Body of pancreas (tissue), 4 donors: ENCODE data around the gene SH3BP4. TPM values are rescaled to one million over a fixed set of nuclear protein-coding genes. Genes with fewer than 3 reads are reported as not detected.
A peak's percentile ranks its signal among the peaks of the same experiment; 100 is the strongest.

ENCODE experiments used
- ATAC-seq: fragments of 150-250 bp; one replicate; pipeline ENCODE4 v1.9.1; 2016
- DNase-seq, 4 donors: peaks; one replicate each; pipeline ENCODE4 v3.0.0-alpha.2; 2019
- H3K27ac ChIP-seq, 4 donors: fragments of 200-600 bp; sonication (generic); 1 replicate in 3 of 4; 2 replicates in 1 of 4; pipeline versions ENCODE4 v1.5.1 to v1.6.1; 2016 to 2019; ENCODE audit warnings: mild to moderate bottlenecking in 1 of 4, mixed read lengths in 1 of 4, moderate library complexity in 1 of 4
- H3K27me3 ChIP-seq, 2 donors: fragments of 200-600 bp; sonication (generic); one replicate each; pipeline ENCODE4 v1.6.0; 2016; ENCODE audit warnings: mild to moderate bottlenecking in 1 of 2
- H3K36me3 ChIP-seq, 2 donors: fragments of 200-600 bp; sonication (generic); replicated peaks in 1 of 2; 2 replicates each; pipeline ENCODE4 v1.5.1; 2016; ENCODE audit warnings: low read depth in 2 of 2; ENCODE audit not compliant: insufficient read depth in 1 of 2
- H3K4me1 ChIP-seq: fragments of 200-600 bp; sonication (generic); one replicate; pipeline ENCODE4 v1.6.0; 2016
- H3K4me3 ChIP-seq, 2 donors: fragments of 200-600 bp; sonication (generic); 1 replicate in 1 of 2; 2 replicates in 1 of 2; pipeline ENCODE4 v1.5.1; 2016 to 2019
- H3K9me3 ChIP-seq, 3 donors: fragments of 200-600 bp; sonication (generic); 1 replicate in 2 of 3; 2 replicates in 1 of 3; pipeline ENCODE4 v1.5.1; 2016
- POLR2A ChIP-seq, 3 donors: fragments of 450-650 bp; IDR thresholded peaks; one replicate each; pipeline ENCODE4 v1.6.1; 2016; ENCODE audit warnings: antibody characterized with exemption in 3 of 3, mild to moderate bottlenecking in 2 of 3
- WGBS, 2 donors: methylation state at CpG; one replicate each; pipeline ENCODE4 v1.1.5; 2017; 5-methylcytosine and 5-hydroxymethylcytosine counted together
- intact Hi-C: fragments of 100-400 bp; cut with DNase I; formaldehyde crosslinking; loops from one replicate; pipeline ENCODE4 v1.15.1; 2023
- total RNA-seq, 2 donors: library from RNA; depleted of rRNA; stranded (reverse); fragments of >200 nt; gene quantifications; one replicate each; pipeline ENCODE4 v1.1.0, GENCODE V29; 2016
- TF ChIP-seq, protein P1 (sequence below), 7 experiments: fragments of 450-650 bp in 4 of 7; fragments of 200-600 bp in 3 of 7; sonication (generic) in 3 of 7; IDR thresholded peaks; one replicate each; pipeline ENCODE4 v1.5.1; 2016 to 2019; ENCODE audit warnings: antibody characterized with exemption in 7 of 7

The SH3BP4 gene
- total RNA-seq, 2 donors from 2014 or later = 62.6 to 71.9 TPM

DNA sequence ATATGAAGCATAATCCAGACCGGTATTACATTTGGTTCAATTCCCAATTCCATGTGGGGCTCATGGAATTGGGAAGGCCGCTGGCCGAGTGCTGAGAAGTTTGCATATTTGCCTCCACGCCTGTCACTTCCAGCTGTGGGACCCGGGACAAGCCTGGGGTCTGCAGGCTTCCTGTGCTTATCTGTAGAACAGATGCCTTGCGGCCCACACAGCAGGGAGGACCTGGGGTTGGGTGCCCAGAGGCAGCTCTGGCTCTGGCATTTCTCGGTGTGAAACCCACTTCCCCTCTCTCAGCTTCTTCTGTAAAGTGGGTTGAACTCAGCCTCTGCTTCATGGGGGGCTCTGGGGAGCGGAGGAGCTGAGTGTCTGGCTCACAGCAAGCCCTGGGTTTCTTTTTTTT lies 97.9 kb downstream of the SH3BP4 start:
- peak overlapping the region; percentile 96 to 99 (median 96) for H3K27ac ChIP-seq
- DNase-seq = peak; percentile 55 to 81 (median 74)
- peaks cover 0 to 5% of the 10 kb centered on the region in 2 donors for H3K36me3 ChIP-seq
- H3K4me3 ChIP-seq = no peak overlapping the region
- no peaks in the 10 kb centered on the region for H3K9me3 ChIP-seq
- WGBS, 2 donors = 26 to 27% methylated on average over 8 of the region's 8 CpGs
- TF ChIP-seq POLR2A (IDR thresholded peaks at IDR 0.05) = no peak
- TF ChIP-seq, protein P1, sequence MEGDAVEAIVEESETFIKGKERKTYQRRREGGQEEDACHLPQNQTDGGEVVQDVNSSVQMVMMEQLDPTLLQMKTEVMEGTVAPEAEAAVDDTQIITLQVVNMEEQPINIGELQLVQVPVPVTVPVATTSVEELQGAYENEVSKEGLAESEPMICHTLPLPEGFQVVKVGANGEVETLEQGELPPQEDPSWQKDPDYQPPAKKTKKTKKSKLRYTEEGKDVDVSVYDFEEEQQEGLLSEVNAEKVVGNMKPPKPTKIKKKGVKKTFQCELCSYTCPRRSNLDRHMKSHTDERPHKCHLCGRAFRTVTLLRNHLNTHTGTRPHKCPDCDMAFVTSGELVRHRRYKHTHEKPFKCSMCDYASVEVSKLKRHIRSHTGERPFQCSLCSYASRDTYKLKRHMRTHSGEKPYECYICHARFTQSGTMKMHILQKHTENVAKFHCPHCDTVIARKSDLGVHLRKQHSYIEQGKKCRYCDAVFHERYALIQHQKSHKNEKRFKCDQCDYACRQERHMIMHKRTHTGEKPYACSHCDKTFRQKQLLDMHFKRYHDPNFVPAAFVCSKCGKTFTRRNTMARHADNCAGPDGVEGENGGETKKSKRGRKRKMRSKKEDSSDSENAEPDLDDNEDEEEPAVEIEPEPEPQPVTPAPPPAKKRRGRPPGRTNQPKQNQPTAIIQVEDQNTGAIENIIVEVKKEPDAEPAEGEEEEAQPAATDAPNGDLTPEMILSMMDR (IDR thresholded peaks at IDR 0.05) = no peak
- H3K27me3 ChIP-seq = no peaks in the 10 kb centered on the region
- H3K4me1 ChIP-seq = peaks cover 90% of the 10 kb centered on the region
- ATAC-seq = no peak
- intact Hi-C loops = no loop called here

DNA sequence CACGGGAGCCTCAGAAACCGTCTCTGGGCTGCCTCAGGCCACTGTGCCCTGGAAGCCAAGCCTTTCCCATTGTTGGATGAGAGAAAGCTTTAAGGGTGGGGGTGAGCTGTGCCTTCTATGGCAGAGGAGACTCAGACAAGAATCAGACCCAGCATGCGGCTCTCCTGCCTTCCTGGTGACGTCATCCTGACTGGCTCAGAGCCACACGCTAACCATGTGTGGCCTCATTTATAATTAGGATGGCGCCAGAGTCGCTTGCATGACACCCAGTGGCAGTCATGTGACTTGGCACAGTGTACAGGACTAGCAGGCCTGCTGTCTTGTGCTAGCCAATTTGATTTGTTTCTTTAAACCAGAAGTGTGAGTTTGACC lies 99.1 kb downstream of the SH3BP4 start:
- WGBS, 2 donors = 0 to 2% methylated on average over 2 to 7 of the region's 7 CpGs
- DNase-seq = peak; percentile 97 to 100 (median 99)
- peak; percentile 73 for ATAC-seq
- TF ChIP-seq, protein P1 (IDR thresholded peaks at IDR 0.05) = peak in 5 of 7 experiments; percentile 8 to 44 (median 40)
- TF ChIP-seq POLR2A (IDR thresholded peaks at IDR 0.05) = peak in 2 of 3 donors; percentile 55 to 68
- H3K4me1 ChIP-seq = peaks cover 82% of the 10 kb centered on the region
- peak overlapping the region; percentile 96 to 99 (median 96) for H3K27ac ChIP-seq
- H3K36me3 ChIP-seq = peaks cover 0 to 7% of the 10 kb centered on the region in 2 donors
- H3K9me3 ChIP-seq = no peaks in the 10 kb centered on the region
- H3K4me3 ChIP-seq = no peak overlapping the region
- no peaks in the 10 kb centered on the region for H3K27me3 ChIP-seq
- intact Hi-C loops = no loop called here

DNA sequence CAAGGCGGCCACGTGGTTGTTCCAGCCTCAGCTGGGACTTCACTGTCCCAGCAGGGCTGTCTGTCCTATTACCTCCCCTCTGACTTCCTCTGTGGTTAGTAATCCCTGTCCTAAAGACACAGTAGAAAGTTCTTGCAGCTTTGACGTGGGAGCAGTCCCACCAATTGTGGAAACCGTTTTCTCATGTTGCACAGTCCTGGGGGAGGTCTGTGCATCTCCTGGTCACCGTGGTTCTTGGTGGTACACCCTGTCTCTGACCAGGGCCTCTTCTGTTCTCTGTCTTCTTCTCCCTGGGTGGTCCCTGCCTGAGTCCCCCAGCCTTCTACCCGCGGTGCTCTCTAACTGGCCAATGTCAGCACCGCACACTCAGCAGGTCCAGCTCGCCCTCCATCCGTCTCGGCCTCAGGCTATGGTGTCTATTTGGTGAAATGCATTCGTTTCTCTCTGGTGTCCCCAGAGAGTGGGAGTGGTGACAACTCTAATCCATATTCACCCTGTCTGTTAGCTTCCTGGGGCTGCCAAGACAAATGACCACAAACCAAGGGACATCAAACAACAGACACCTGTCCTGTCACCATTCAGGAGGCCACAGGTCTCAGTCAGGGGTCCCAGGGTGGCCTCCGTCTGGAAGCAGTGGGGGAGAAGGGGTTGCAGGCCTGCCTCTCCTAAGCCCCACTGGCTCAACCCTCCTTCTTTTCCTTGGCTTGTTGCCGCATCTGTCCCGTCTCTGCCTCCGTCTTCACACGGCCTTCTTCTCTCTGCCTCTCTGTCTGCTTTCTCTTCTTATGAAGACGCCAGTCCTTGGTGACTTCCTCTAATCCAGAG lies 99.8 kb downstream of the SH3BP4 start:
- ATAC-seq = no peak
- H3K4me3 ChIP-seq = no peak overlapping the region
- H3K27ac ChIP-seq = peak overlapping the region; percentile 96 to 99 (median 96)
- intact Hi-C loops = no loop called here
- peaks cover 0 to 10% of the 10 kb centered on the region in 2 donors for H3K36me3 ChIP-seq
- H3K9me3 ChIP-seq = no peaks in the 10 kb centered on the region
- 67 to 75% methylated on average over 18 of the region's 18 CpGs for WGBS, 2 donors
- no peak for DNase-seq
- no peaks in the 10 kb centered on the region for H3K27me3 ChIP-seq
- TF ChIP-seq POLR2A (IDR thresholded peaks at IDR 0.05) = no peak
- TF ChIP-seq, protein P1 (IDR thresholded peaks at IDR 0.05) = no peak
- H3K4me1 ChIP-seq = peaks cover 75% of the 10 kb centered on the region

DNA sequence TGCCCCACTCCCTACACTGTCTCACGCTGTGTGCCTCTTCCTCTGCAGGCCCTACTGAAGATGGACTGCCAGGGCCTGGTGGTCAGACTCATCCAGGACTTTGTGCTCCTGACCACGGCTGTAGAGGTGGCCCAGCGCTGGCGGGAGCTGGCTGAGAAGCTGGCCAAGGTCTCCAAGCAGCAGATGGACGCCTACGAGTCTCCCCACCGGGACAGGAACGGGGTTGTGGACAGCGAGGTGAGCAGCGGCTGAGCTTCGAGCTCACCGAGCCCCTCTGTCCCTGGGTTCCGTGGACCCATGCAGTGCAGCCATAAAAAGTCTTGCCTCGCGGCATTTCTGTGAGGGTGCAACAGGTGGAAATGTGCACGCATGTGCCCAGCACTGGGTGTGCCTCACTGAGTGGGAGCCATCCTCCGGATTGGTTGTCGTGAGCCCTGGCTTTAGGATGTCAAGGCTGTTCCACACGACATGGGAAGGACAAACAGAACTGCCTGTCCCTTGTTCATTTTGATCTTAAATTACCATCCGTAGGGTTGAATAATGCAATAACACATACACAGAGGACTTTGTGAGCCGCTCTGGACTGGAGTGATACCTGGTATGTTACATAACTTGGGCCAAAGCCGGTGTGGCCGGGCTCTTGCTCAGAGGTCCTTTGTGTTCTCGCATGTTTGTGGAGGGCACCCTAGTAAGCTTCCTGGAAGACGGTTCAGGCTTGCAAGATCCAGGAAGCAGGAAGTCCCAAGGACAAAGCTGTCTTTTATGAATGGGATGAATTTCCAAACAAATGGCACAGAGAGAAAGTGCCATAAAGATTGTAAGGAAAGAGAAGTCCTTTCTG lies 100.9 kb downstream of the SH3BP4 start:
- ATAC-seq = no peak
- intact Hi-C loops = no loop called here
- Histone ChIP-seq H3K27me3 (no peaks in the 10 kb centered on the region), H3K9me3 (no peaks in the 10 kb centered on the region), H3K36me3 (peaks cover 0 to 10% of the 10 kb centered on the region in 2 donors), H3K27ac (peak overlapping the region; percentile 48 to 99 (median 96)), H3K4me1 (peaks cover 64% of the 10 kb centered on the region), H3K4me3 (no peak overlapping the region)
- 64% methylated on average over 18 of the region's 25 CpGs for WGBS, 2 donors
- no peak for TF ChIP-seq POLR2A (IDR thresholded peaks at IDR 0.05)
- TF ChIP-seq, protein P1 (IDR thresholded peaks at IDR 0.05) = no peak
- peak in 1 of 4 donors; percentile 46 for DNase-seq
